ENCODE measurements around the gene ADGRD1.

DNA sequence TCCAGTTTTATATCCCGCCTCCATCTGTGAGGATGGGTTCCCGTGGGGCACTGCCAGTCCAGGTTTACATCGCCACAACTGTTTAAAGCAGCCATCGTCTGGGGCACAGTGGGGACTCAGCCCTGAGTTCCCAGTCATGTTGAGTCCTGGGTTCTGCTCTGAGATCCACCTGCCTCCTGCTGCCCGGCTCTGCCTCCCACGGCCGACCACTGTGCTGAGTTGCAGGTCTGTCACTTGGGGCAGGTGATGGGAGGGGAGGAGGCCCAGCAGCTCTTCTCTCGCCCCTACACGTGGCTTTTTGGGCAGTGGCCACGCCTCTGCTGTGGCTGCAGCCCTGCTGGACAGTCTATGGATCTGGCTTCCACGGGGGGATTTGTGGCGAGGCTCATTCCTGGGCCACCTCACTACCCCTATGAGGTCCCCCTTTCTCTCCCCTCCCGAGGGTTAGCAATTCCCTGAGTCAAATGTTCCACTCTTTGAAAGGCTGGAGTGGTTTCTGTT is 143.0 kb downstream of the ADGRD1 start:
- TF ChIP-seq CTCF (IDR thresholded peaks at IDR 0.05), result no peak
- no peak for TF ChIP-seq POLR2A (IDR thresholded peaks at IDR 0.05)
- no peak for TF ChIP-seq POLR2AphosphoS5 (IDR thresholded peaks at IDR 0.05)
- no peak for TF ChIP-seq EP300 (IDR thresholded peaks at IDR 0.05; ENCODE audit: low read depth)
